Fibroblast of lung (primary cell): Measurements from ENCODE around the gene TMEM37. TPM values are rescaled to one million over a fixed set of nuclear protein-coding genes. Genes with fewer than 3 reads are reported as not detected.
A peak's percentile ranks its signal among the peaks of the same experiment; 100 is the strongest.

Experiments
- DNase-seq, 2 donors: peaks; one replicate each; pipeline versions ENCODE4 v3.0.0 to v3.0.0-alpha.2; 2010; ENCODE audit warnings: low read depth in 2 of 2
- H2AFZ ChIP-seq: 2 replicates; pipeline ENCODE4 v1.5.1; 2012; ENCODE audit warnings: low read length, control low read depth, inconsistent platforms
- H3K27ac ChIP-seq: 2 replicates; pipeline ENCODE4 v1.5.1; 2011; ENCODE audit warnings: low read length, control low read depth; ENCODE audit not compliant: insufficient read depth
- H3K27me3 ChIP-seq: 2 replicates; pipeline ENCODE4 v1.5.1; 2011; ENCODE audit warnings: mild to moderate bottlenecking, low read length; ENCODE audit not compliant: control insufficient read depth, insufficient read depth
- H3K36me3 ChIP-seq: 2 replicates; pipeline ENCODE4 v1.5.1; 2011; ENCODE audit warnings: low read length; ENCODE audit not compliant: control insufficient read depth, insufficient read depth
- H3K4me1 ChIP-seq: 2 replicates; pipeline ENCODE4 v1.5.1; 2011; ENCODE audit warnings: low read length; ENCODE audit not compliant: control insufficient read depth, insufficient read depth; ENCODE audit errors: extremely low read depth
- H3K4me2 ChIP-seq: 2 replicates; pipeline ENCODE4 v1.5.1; 2011; ENCODE audit warnings: low read length, control low read depth; ENCODE audit not compliant: insufficient read depth; ENCODE audit errors: extremely low read depth
- H3K4me3 ChIP-seq, 4 experiments: fragments of 200-600 bp in 1 of 4; sonication (generic) in 1 of 4; replicated peaks in 1 of 4; 2 replicates each; pipeline ENCODE4 v1.5.1; 2011 to 2016; ENCODE audit warnings: low read length in 4 of 4, low read depth in 3 of 4, mild to moderate bottlenecking in 3 of 4, control low read depth in 2 of 4, inconsistent platforms in 1 of 4, mixed read lengths in 1 of 4; ENCODE audit not compliant: insufficient read depth in 1 of 4; ENCODE audit errors: control extremely low read depth in 1 of 4
- H3K79me2 ChIP-seq: 2 replicates; pipeline ENCODE4 v1.5.1; 2012; ENCODE audit warnings: mild to moderate bottlenecking, low read length, inconsistent platforms; ENCODE audit not compliant: control insufficient read depth, insufficient read depth
- H3K9ac ChIP-seq: 2 replicates; pipeline ENCODE4 v1.5.1; 2011; ENCODE audit warnings: mild to moderate bottlenecking, low read length, control low read depth; ENCODE audit not compliant: insufficient read depth
- H3K9me3 ChIP-seq: 2 replicates; pipeline ENCODE4 v1.5.1; 2012; ENCODE audit warnings: low read depth, low read length; ENCODE audit not compliant: control insufficient read depth, insufficient read depth
- H4K20me1 ChIP-seq: 2 replicates; pipeline ENCODE4 v1.5.1; 2011; ENCODE audit warnings: low read length; ENCODE audit not compliant: control insufficient read depth, insufficient read depth; ENCODE audit errors: extremely low read depth
- CTCF ChIP-seq, 2 donors: IDR thresholded peaks in 1 of 2; conservative IDR thresholded peaks in 1 of 2; 1 replicate in 1 of 2; 2 replicates in 1 of 2; pipeline ENCODE4 v1.5.1; 2011 to 2012; ENCODE audit warnings: low read length in 2 of 2, control low read depth in 1 of 2, inconsistent platforms in 1 of 2, low read depth in 1 of 2, mild to moderate bottlenecking in 1 of 2
- EZH2 ChIP-seq: IDR thresholded peaks from 2 replicates; pipeline ENCODE4 v1.5.1; 2012; ENCODE audit warnings: low read length, control low read depth, mild to moderate bottlenecking; ENCODE audit errors: missing control alignments
- polyA plus RNA-seq, 2 donors: library from polyadenylated mRNA; depleted of rRNA in 1 of 2; stranded (reverse) in 1 of 2; unstranded in 1 of 2; fragments of >200 nt; gene quantifications; 2 replicates each; pipeline ENCODE4 v1.2.1, GENCODE V29; 2011 to 2012; ENCODE audit warnings: missing spikeins in 1 of 2
- total RNA-seq: library from RNA; depleted of rRNA; stranded (reverse); fragments of >200 nt; gene quantifications from 2 replicates; pipeline ENCODE4 v1.2.1, GENCODE V29; 2014

TMEM37 gene
- total and polyA plus RNA-seq, 2 donors (not counting 1 experiment from before 2014, with no cell fraction given), result 0.50 to 0.99 TPM

GRCh38 chr2:119429225-119429981 is 2.3 kb upstream of the TMEM37 start:
- Histone ChIP-seq H2AFZ (no peak overlapping the region), H3K4me1 (peaks cover 5% of the 10 kb centered on the region), H3K27ac (no peak overlapping the region), H3K27me3 (peaks cover 27% of the 10 kb centered on the region), H4K20me1 (no peaks in the 10 kb centered on the region), H3K9me3 (no peaks in the 10 kb centered on the region), H3K79me2 (no peaks in the 10 kb centered on the region), H3K4me3 (no peak overlapping the region), H3K9ac (no peak overlapping the region), H3K4me2 (no peak overlapping the region), H3K36me3 (no peaks in the 10 kb centered on the region)
- no peak for TF ChIP-seq EZH2
- no peak for TF ChIP-seq CTCF (conservative IDR thresholded peaks at IDR 0.05 in 1 of 2, IDR thresholded peaks at IDR 0.05 in 1 of 2; ENCODE audit: low read depth in 1 of 2, low read length in 2 of 2)
- DNase-seq, result peak; percentile 11 to 42

- Histone ChIP-seq H2AFZ (no peak overlapping the region), H3K4me3 (no peak overlapping the region), H3K27me3 (peaks cover 29% of the 10 kb centered on the region), H3K36me3 (no peaks in the 10 kb centered on the region), H3K79me2 (no peaks in the 10 kb centered on the region), H3K4me2 (no peak overlapping the region), H3K27ac (no peak overlapping the region), H3K9me3 (no peaks in the 10 kb centered on the region), H3K9ac (no peak overlapping the region), H3K4me1 (peaks cover 5% of the 10 kb centered on the region), H4K20me1 (no peaks in the 10 kb centered on the region)
- TF ChIP-seq EZH2 (no peak), CTCF (conservative IDR thresholded peaks at IDR 0.05 in 1 of 2, IDR thresholded peaks at IDR 0.05 in 1 of 2; ENCODE audit: low read depth in 1 of 2, low read length in 2 of 2) (no peak)
- DNase-seq, result no peak
Observed at GRCh38 chr2:119430023-119430498, 1.6 kb upstream of the TMEM37 start.

GRCh38 chr2:119431976-119432850 is 559 bp downstream of the TMEM37 start:
- H3K4me3 ChIP-seq, result peak overlapping the region; percentile 17 to 58 (median 41)
- H3K4me2 ChIP-seq, result peak overlapping the region; percentile 28
- no peaks in the 10 kb centered on the region for H3K9me3 ChIP-seq
- DNase-seq, result peak; percentile 51 to 66
- H3K36me3 ChIP-seq, result no peaks in the 10 kb centered on the region
- H2AFZ ChIP-seq, result peak overlapping the region; percentile 14
- H3K27ac ChIP-seq, result no peak overlapping the region
- peaks cover 5% of the 10 kb centered on the region for H3K4me1 ChIP-seq
- H3K27me3 ChIP-seq, result peaks cover 22% of the 10 kb centered on the region
- H4K20me1 ChIP-seq, result no peaks in the 10 kb centered on the region
- H3K79me2 ChIP-seq, result no peaks in the 10 kb centered on the region
- H3K9ac ChIP-seq, result no peak overlapping the region
- TF ChIP-seq EZH2, result no peak
- no peak for TF ChIP-seq CTCF (conservative IDR thresholded peaks at IDR 0.05 in 1 of 2, IDR thresholded peaks at IDR 0.05 in 1 of 2; ENCODE audit: low read depth in 1 of 2, low read length in 2 of 2)
